GM23248 (cell line): ENCODE data around the gene LUZP4. TPM values are rescaled to one million over a fixed set of nuclear protein-coding genes. Genes with fewer than 3 reads are reported as not detected.

Source experiments
- DNase-seq: peaks from one replicate; pipeline ENCODE4 v3.0.0-alpha.2; 2015
- H2AFZ ChIP-seq: fragments of 200-600 bp; sonication (generic); 2 replicates; pipeline ENCODE4 v1.6.1; 2016; ENCODE audit warnings: antibody characterized with exemption
- H3F3A ChIP-seq: fragments of 200-600 bp; sonication (generic); 2 replicates; pipeline ENCODE4 v1.6.1; 2016; ENCODE audit warnings: mild to moderate bottlenecking, antibody characterized with exemption, mixed run types; ENCODE audit not compliant: insufficient read depth
- H3K27ac ChIP-seq: fragments of 200-600 bp; sonication (generic); 2 replicates; pipeline ENCODE4 v1.5.1; 2016; ENCODE audit warnings: mild to moderate bottlenecking
- H3K27me3 ChIP-seq: fragments of 200-600 bp; sonication (generic); replicated peaks from 2 replicates; pipeline ENCODE4 v1.6.1; 2016; ENCODE audit warnings: mild to moderate bottlenecking; ENCODE audit not compliant: insufficient read depth
- H3K36me3 ChIP-seq: fragments of 200-600 bp; sonication (generic); 2 replicates; pipeline ENCODE4 v1.6.1; 2016; ENCODE audit warnings: low read depth, mild to moderate bottlenecking
- H3K4me1 ChIP-seq: fragments of 200-600 bp; sonication (generic); 2 replicates; pipeline ENCODE4 v1.6.1; 2016; ENCODE audit warnings: mild to moderate bottlenecking; ENCODE audit not compliant: insufficient read depth
- H3K4me2 ChIP-seq: fragments of 200-600 bp; sonication (generic); one replicate; pipeline ENCODE4 v1.6.1; 2016; ENCODE audit warnings: mild to moderate bottlenecking; ENCODE audit not compliant: unreplicated experiment
- H3K4me3 ChIP-seq: fragments of 200-600 bp; sonication (generic); 2 replicates; pipeline ENCODE4 v1.5.1; 2016; ENCODE audit warnings: mild to moderate bottlenecking
- H3K79me2 ChIP-seq: fragments of 200-600 bp; sonication (generic); 2 replicates; pipeline ENCODE4 v1.6.1; 2016; ENCODE audit warnings: mild to moderate bottlenecking; ENCODE audit not compliant: insufficient read depth
- H3K9ac ChIP-seq: fragments of 200-600 bp; sonication (generic); 2 replicates; pipeline ENCODE4 v1.6.1; 2016; ENCODE audit warnings: mild to moderate bottlenecking
- H3K9me2 ChIP-seq: fragments of 200-600 bp; sonication (generic); 2 replicates; pipeline ENCODE4 v1.6.1; 2016; ENCODE audit warnings: mixed run types, mild to moderate bottlenecking, moderate library complexity; ENCODE audit not compliant: insufficient read depth
- H3K9me3 ChIP-seq: fragments of 200-600 bp; sonication (generic); one replicate; pipeline ENCODE4 v1.6.1; 2017; ENCODE audit warnings: low read depth
- H4K20me1 ChIP-seq: fragments of 200-600 bp; sonication (generic); 2 replicates; pipeline ENCODE4 v1.6.0; 2016; ENCODE audit not compliant: insufficient read depth
- EZH2 ChIP-seq: fragments of 200-600 bp; sonication (generic); IDR thresholded peaks from 2 replicates; pipeline ENCODE4 v1.6.1; 2018; ENCODE audit warnings: antibody characterized with exemption, mild to moderate bottlenecking; ENCODE audit not compliant: insufficient read depth, poor library complexity, severe bottlenecking
- EZH2phosphoT487 ChIP-seq: fragments of 200-600 bp; sonication (generic); IDR thresholded peaks from 2 replicates; pipeline ENCODE4 v1.6.1; 2018; ENCODE audit warnings: antibody characterized with exemption, moderate library complexity, mild to moderate bottlenecking, low read depth; ENCODE audit not compliant: insufficient read depth
- whole genome bisulfite sequencing, 2 experiments: methylation state at CpG; one replicate each; pipeline ENCODE4 v1.1.6; 2015 to 2017; ENCODE audit warnings: low lambda C conversion rate in 2 of 2, low coverage in 1 of 2; ENCODE audit errors: missing lambda C conversion rate in 2 of 2; 5-methylcytosine and 5-hydroxymethylcytosine counted together
- in situ Hi-C: fragments of 300-500 bp; cut with MboI; formaldehyde crosslinking; loops from 2 replicates; pipeline ENCODE4 v1.15.0; 2020
- polyA plus RNA-seq: library from polyadenylated mRNA; unstranded; fragments of >200 nt; fragmentation: Nextera tagmentation; extraction: Ambion mirVana; gene quantifications from 2 replicates; pipeline ENCODE4 v1.2.1, GENCODE V29; 2016
- total RNA-seq: library from RNA; depleted of rRNA; stranded (reverse); fragments of >200 nt; shearing (Covaris generic); gene quantifications from 2 replicates; pipeline ENCODE4 v1.2.3, GENCODE V29; 2014

Gene LUZP4
- total and polyA plus RNA-seq, 2 experiments from 2014 or later, result not detected

- peak; percentile 71 for DNase-seq
- Histone ChIP-seq H3K4me2 (peak overlapping the region; percentile 20), H3F3A (no peaks in the 10 kb centered on the region), H3K36me3 (no peaks in the 10 kb centered on the region), H3K27ac (no peak overlapping the region), H3K79me2 (no peaks in the 10 kb centered on the region), H4K20me1 (no peaks in the 10 kb centered on the region), H3K9ac (0 out of 2 replicates have a peak overlapping the region, but pooled peaks have one; percentile 30), H3K9me3 (no peaks in the 10 kb centered on the region), H3K9me2 (no peaks in the 10 kb centered on the region), H3K27me3 (no peaks in the 10 kb centered on the region), H2AFZ (peak overlapping the region; percentile 20; the same call in 1 of the 2 replicates), H3K4me3 (no peak overlapping the region), H3K4me1 (no peaks in the 10 kb centered on the region)
- TF ChIP-seq EZH2phosphoT487, result no peak
- no peak for TF ChIP-seq EZH2
- 24% methylated on average over 16 to 18 of the region's 18 CpGs for WGBS, 2 experiments
- in situ Hi-C loops, result loop anchor here (10.0 kb wide), 2 partner anchors 234 to 304 kb away; partner anchors contain the start of gene PLS3
These were observed 41.1 kb downstream of the LUZP4 start for GRCh38 chrX:115330498-115331168.

GRCh38 chrX:115332832-115333231, 43.3 kb downstream of the LUZP4 start:
- TF ChIP-seq EZH2, result no peak
- TF ChIP-seq EZH2phosphoT487, result no peak
- H3K4me3 ChIP-seq, result no peak overlapping the region
- no peak overlapping the region for H3K27ac ChIP-seq
- H3F3A ChIP-seq, result peaks cover 15% of the 10 kb centered on the region; the same call in 1 of the 2 replicates
- H3K36me3 ChIP-seq, result no peaks in the 10 kb centered on the region
- H3K79me2 ChIP-seq, result no peaks in the 10 kb centered on the region
- H3K4me1 ChIP-seq, result peaks cover 10% of the 10 kb centered on the region
- H3K9me3 ChIP-seq, result no peaks in the 10 kb centered on the region
- H3K27me3 ChIP-seq, result no peaks in the 10 kb centered on the region
- in situ Hi-C loops, result loop anchor here (10.0 kb wide), 2 partner anchors 232 to 302 kb away; partner anchors contain the start of gene PLS3
- no peaks in the 10 kb centered on the region for H4K20me1 ChIP-seq
- no peak overlapping the region for H2AFZ ChIP-seq
- no peak for DNase-seq
- no peak overlapping the region for H3K9ac ChIP-seq
- no peak overlapping the region for H3K4me2 ChIP-seq
- WGBS, 2 experiments, result 49 to 53% methylated on average over 4 of the region's 4 CpGs
- no peaks in the 10 kb centered on the region for H3K9me2 ChIP-seq

- no peak for DNase-seq
These were observed 43.9 kb downstream of the LUZP4 start for GRCh38 chrX:115333446-115333845.

GRCh38 chrX:115337491-115338144, 48.1 kb downstream of the LUZP4 start:
- peak overlapping the region; percentile 61 for H3K4me2 ChIP-seq
- whole genome bisulfite sequencing, 2 experiments, result 13 to 25% methylated on average over 4 to 5 of the region's 5 CpGs
- H2AFZ ChIP-seq, result peak overlapping the region; percentile 45; the same call in 1 of the 2 replicates
- TF ChIP-seq EZH2 (no peak), EZH2phosphoT487 (no peak)
- H3F3A ChIP-seq, result peaks cover 15% of the 10 kb centered on the region; the same call in 1 of the 2 replicates
- H3K27ac ChIP-seq, result peak overlapping the region; percentile 55
- no peaks in the 10 kb centered on the region for H3K27me3 ChIP-seq
- no peak overlapping the region for H3K9ac ChIP-seq
- no peaks in the 10 kb centered on the region for H4K20me1 ChIP-seq
- DNase-seq, result peak; percentile 80
- in situ Hi-C loops, result loop anchor here (10.0 kb wide), 2 partner anchors 227 to 297 kb away; partner anchors contain the start of gene PLS3
- no peaks in the 10 kb centered on the region for H3K79me2 ChIP-seq
- H3K9me2 ChIP-seq, result no peaks in the 10 kb centered on the region
- H3K4me3 ChIP-seq, result no peak overlapping the region
- peaks cover 25% of the 10 kb centered on the region for H3K4me1 ChIP-seq
- H3K9me3 ChIP-seq, result no peaks in the 10 kb centered on the region
- H3K36me3 ChIP-seq, result no peaks in the 10 kb centered on the region

More at GRCh38 chrX:115333446-115333845, 43.9 kb downstream of the LUZP4 start:
- Histone ChIP-seq H2AFZ (no peak overlapping the region), H3K4me3 (no peak overlapping the region), H3K36me3 (no peaks in the 10 kb centered on the region), H3K9me3 (no peaks in the 10 kb centered on the region), H3K4me2 (no peak overlapping the region), H3K9me2 (no peaks in the 10 kb centered on the region), H3K79me2 (no peaks in the 10 kb centered on the region), H3K9ac (no peak overlapping the region), H3K4me1 (peaks cover 14% of the 10 kb centered on the region), H4K20me1 (no peaks in the 10 kb centered on the region), H3F3A (peaks cover 15% of the 10 kb centered on the region; the same call in 1 of the 2 replicates), H3K27me3 (no peaks in the 10 kb centered on the region), H3K27ac (no peak overlapping the region)
- 66 to 67% methylated on average over 6 of the region's 6 CpGs for WGBS, 2 experiments
- in situ Hi-C loops, result loop anchor here (10.0 kb wide), 2 partner anchors 231 to 301 kb away; partner anchors contain the start of gene PLS3
- TF ChIP-seq EZH2, result no peak
- no peak for TF ChIP-seq EZH2phosphoT487
